HG02763 (cell line): ENCODE results near the gene WDR49.
"Not testable (repeated sequence)": the region's sequence is repeated elsewhere in the genome, so short reads cannot be mapped to it uniquely, and the experiment has no call there.

ENCODE experiments used
- ATAC-seq: cut with Tn5 transposase; IDR thresholded peaks from one replicate; pipeline ENCODE4 v1.9.1; 2021; ENCODE audit warnings: mild to moderate bottlenecking, moderate library complexity; ENCODE audit not compliant: unreplicated experiment

Gene WDR49

GRCh38 chr3:167615030-167615429, 38.7 kb downstream of the WDR49 start:
- no peak for ATAC-seq

GRCh38 chr3:167614196-167614595, 39.5 kb downstream of the WDR49 start:
- ATAC-seq = not testable (repeated sequence)

- ATAC-seq = no peak
Measured at GRCh38 chr3:167611718-167612117, 42.0 kb downstream of the WDR49 start.

GRCh38 chr3:167609156-167609555, 44.6 kb downstream of the WDR49 start:
- ATAC-seq = no peak

- no peak for ATAC-seq
Measured at GRCh38 chr3:167606836-167607235, 46.9 kb downstream of the WDR49 start.

- no peak for ATAC-seq
Measured at GRCh38 chr3:167605871-167606270, 47.9 kb downstream of the WDR49 start.

- no peak for ATAC-seq
Measured at GRCh38 chr3:167602041-167602440, 51.7 kb downstream of the WDR49 start.

- ATAC-seq = no peak
Measured at GRCh38 chr3:167587651-167588050, 66.1 kb downstream of the WDR49 start.

- ATAC-seq = no peak
Measured at GRCh38 chr3:167575000-167575600, 78.6 kb downstream of the WDR49 start.

GRCh38 chr3:167572991-167573390, 80.8 kb downstream of the WDR49 start:
- no peak for ATAC-seq

GRCh38 chr3:167568634-167569033, 85.1 kb downstream of the WDR49 start:
- ATAC-seq = no peak

- ATAC-seq = no peak
Measured at GRCh38 chr3:167565489-167565888, 88.3 kb downstream of the WDR49 start.

- no peak for ATAC-seq
Measured at GRCh38 chr3:167564612-167565011, 89.1 kb downstream of the WDR49 start.

- no peak for ATAC-seq
Measured at GRCh38 chr3:167559924-167560323, 93.8 kb downstream of the WDR49 start.

GRCh38 chr3:167554898-167555297, 98.8 kb downstream of the WDR49 start:
- no peak for ATAC-seq

- ATAC-seq = no peak
Measured at GRCh38 chr3:167538081-167538480, 115.7 kb downstream of the WDR49 start.

GRCh38 chr3:167521006-167521355, 132.8 kb downstream of the WDR49 start:
- no peak for ATAC-seq

- ATAC-seq = no peak
Measured at GRCh38 chr3:167520266-167521005, 133.3 kb downstream of the WDR49 start.

- ATAC-seq = no peak
Measured at GRCh38 chr3:167507954-167508353, 145.8 kb downstream of the WDR49 start.

GRCh38 chr3:167502401-167502800, 151.3 kb downstream of the WDR49 start:
- no peak for ATAC-seq

GRCh38 chr3:167501941-167502340, 151.8 kb downstream of the WDR49 start:
- ATAC-seq = no peak

- ATAC-seq = no peak
Measured at GRCh38 chr3:167497903-167498302, 155.8 kb downstream of the WDR49 start.

GRCh38 chr3:167493244-167493643, 160.5 kb downstream of the WDR49 start:
- no peak for ATAC-seq
